ENCODE measurements around the gene SERINC1. TPM values are rescaled to one million over a fixed set of nuclear protein-coding genes. Genes with fewer than 3 reads are reported as not detected.

Gene SERINC1
- total and polyA plus RNA-seq, 9 of the 15 experiments (the other 6 are each of a cell fraction or from before 2014, with no cell fraction given), result 28.8 to 64.6 (median 39.7) TPM

DNA sequence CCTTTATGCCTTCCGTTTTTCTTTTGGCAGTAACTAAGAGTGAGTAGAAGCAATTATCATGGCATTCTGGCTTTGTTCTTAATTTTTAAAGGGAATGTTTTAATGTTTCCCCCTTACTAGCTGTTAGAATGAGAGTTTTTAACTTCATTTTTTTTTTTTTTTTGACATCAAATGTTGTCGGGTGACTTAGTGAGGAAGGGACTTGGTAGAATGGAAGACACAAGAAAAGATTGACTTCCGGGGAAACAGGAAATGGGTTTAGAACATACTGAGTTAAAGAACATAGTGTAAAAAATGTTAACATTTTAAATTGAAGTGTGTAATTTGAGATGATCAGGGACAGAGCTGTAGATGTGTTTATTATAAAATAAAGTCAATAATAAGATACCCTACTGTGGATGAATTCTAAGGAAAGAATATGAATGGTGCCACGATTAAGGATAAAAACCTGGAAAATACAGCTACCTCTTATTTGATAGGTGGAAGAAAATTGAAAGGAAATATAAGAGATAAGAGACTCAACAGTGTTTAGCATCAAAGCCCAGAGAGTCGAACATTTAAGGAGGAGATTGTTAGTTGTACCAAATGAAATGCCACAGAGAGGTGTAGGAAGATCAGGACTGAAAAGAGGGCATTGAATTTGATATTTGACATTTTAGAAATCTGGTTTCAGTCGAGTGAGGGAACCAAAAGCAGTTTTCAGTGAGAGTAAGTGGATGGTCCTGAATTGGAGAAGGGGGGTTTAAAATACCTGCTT is 62.7 kb downstream of the SERINC1 start:
- Histone ChIP-seq H3K9me3 (replicated peaks; ENCODE audit: control insufficient read depth, insufficient read depth, low read depth, low read length) (0 out of 2 replicates have a peak, but pooled peaks cover 3% of the 10 kb centered on the region), H3K4me2 (ENCODE audit: insufficient read depth, low read length) (no peak overlapping the region), H3K27ac (ENCODE audit: extremely low read depth, low read depth, low read length) (peak overlapping the region; percentile 12; the same call in 1 of the 3 replicates), H3K79me2 (ENCODE audit: control insufficient read depth, insufficient read depth, low read length) (peaks cover 89% of the 10 kb centered on the region), H3K9ac (ENCODE audit: insufficient read depth in 1 of 2, low read depth in 2 of 2, low read length in 2 of 2) (no peak overlapping the region), H2AFZ (ENCODE audit: low read depth, low read length) (no peak overlapping the region), H3K4me1 (replicated peaks in 1 of 2; ENCODE audit: control insufficient read depth in 2 of 2, insufficient read depth in 2 of 2, low read length in 2 of 2) (peaks cover 0 to 6% of the 10 kb centered on the region in 2 experiments; a peak in 2 of 5 replicates), H3K27me3 (ENCODE audit: control insufficient read depth in 2 of 2, insufficient read depth in 2 of 2, low read length in 2 of 2) (no peaks in the 10 kb centered on the region), H3K36me3 (ENCODE audit: control insufficient read depth, insufficient read depth, low read length) (peaks cover 31% of the 10 kb centered on the region), H3K9me1 (ENCODE audit: control insufficient read depth, insufficient read depth, low read length) (no peaks in the 10 kb centered on the region), H4K20me1 (replicated peaks; ENCODE audit: control insufficient read depth, insufficient read depth, low read length) (no peaks in the 10 kb centered on the region), H3K4me3 (no peak overlapping the region)
- BruUV-seq (replicated peaks), result no TSS peak
- FAIRE-seq (no peak), ATAC-seq (no peak), DNase-seq (ENCODE audit: extremely low read depth in 1 of 4, low spot score in 3 of 4) (no peak)
- ChIA-PET CTCF (ENCODE audit: low intra/inter-chr PET ratio) (no interaction called here), POLR2A (interaction anchor here (1.0 kb wide), 1 partner anchor 10 kb away, joined by 3 read pairs; no protein-coding TSS in a partner anchor)
- in situ Hi-C loops (cut with MboI) (no loop called here), intact Hi-C loops (cut with micrococcal nuclease) (no loop called here)
- 63% methylated on average over 6 of the region's 6 CpGs for WGBS (ENCODE audit: insufficient coverage, low coverage, missing lambda C conversion rate)
- no peak for TF ChIP-seq ZNF407 (IDR thresholded peaks at IDR 0.05; ENCODE audit: low read depth)
- no peak for TF ChIP-seq NCOA1 (IDR thresholded peaks at IDR 0.05; ENCODE audit: low read depth)
- no peak for TF ChIP-seq ZNF316 (IDR thresholded peaks at IDR 0.05)
- TF ChIP-seq, protein P1, sequence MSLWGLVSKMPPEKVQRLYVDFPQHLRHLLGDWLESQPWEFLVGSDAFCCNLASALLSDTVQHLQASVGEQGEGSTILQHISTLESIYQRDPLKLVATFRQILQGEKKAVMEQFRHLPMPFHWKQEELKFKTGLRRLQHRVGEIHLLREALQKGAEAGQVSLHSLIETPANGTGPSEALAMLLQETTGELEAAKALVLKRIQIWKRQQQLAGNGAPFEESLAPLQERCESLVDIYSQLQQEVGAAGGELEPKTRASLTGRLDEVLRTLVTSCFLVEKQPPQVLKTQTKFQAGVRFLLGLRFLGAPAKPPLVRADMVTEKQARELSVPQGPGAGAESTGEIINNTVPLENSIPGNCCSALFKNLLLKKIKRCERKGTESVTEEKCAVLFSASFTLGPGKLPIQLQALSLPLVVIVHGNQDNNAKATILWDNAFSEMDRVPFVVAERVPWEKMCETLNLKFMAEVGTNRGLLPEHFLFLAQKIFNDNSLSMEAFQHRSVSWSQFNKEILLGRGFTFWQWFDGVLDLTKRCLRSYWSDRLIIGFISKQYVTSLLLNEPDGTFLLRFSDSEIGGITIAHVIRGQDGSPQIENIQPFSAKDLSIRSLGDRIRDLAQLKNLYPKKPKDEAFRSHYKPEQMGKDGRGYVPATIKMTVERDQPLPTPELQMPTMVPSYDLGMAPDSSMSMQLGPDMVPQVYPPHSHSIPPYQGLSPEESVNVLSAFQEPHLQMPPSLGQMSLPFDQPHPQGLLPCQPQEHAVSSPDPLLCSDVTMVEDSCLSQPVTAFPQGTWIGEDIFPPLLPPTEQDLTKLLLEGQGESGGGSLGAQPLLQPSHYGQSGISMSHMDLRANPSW (CRISPR knock-in tag; IDR thresholded peaks at IDR 0.05), result no peak
- no peak for TF ChIP-seq POLR3A (IDR thresholded peaks at IDR 0.05; ENCODE audit: borderline replicate concordance, extremely low read depth, insufficient read depth, insufficient read length)
- TF ChIP-seq SREBF1 (IDR thresholded peaks at IDR 0.05; ENCODE audit: borderline replicate concordance, low read depth, low read length), result no peak
